Loucy (cell line): ENCODE results near the gene IFT88.

Experiments
- EZH2phosphoT487 ChIP-seq: fragments of 200-600 bp; IDR thresholded peaks from 2 replicates; pipeline ENCODE4 v1.6.1; 2018; ENCODE audit warnings: antibody characterized with exemption, mild to moderate bottlenecking, moderate library complexity, borderline replicate concordance
- TF ChIP-seq, protein P1 (sequence below): fragments of 200-600 bp; sonication (generic); conservative IDR thresholded peaks from 2 replicates; pipeline ENCODE4 v1.5.1; 2014; ENCODE audit warnings: mild to moderate bottlenecking, antibody characterized with exemption, low read length

DNA sequence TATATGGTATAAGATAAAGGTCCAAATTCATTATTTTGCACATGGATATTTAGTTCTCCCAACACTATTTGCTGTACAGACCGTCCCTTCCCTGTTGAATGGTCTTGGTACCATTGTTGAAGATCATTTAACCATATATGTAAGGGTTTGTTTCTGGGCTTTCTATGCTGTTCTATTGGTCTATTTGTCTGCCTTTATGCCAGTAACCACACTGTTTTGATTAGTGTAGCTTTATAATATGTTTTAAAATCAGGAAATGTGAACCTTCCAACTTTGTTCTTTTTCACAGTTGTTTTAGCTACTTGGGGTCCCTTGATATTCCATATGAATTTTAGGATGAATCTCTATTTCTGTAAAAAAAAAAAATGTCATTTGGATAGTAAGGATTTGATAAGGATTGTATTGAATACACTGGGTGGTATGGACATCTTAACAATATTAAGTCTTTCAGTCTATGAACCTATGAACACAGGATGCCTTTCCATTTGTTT lies 16.9 kb downstream of the IFT88 start:
- TF ChIP-seq, protein P1, sequence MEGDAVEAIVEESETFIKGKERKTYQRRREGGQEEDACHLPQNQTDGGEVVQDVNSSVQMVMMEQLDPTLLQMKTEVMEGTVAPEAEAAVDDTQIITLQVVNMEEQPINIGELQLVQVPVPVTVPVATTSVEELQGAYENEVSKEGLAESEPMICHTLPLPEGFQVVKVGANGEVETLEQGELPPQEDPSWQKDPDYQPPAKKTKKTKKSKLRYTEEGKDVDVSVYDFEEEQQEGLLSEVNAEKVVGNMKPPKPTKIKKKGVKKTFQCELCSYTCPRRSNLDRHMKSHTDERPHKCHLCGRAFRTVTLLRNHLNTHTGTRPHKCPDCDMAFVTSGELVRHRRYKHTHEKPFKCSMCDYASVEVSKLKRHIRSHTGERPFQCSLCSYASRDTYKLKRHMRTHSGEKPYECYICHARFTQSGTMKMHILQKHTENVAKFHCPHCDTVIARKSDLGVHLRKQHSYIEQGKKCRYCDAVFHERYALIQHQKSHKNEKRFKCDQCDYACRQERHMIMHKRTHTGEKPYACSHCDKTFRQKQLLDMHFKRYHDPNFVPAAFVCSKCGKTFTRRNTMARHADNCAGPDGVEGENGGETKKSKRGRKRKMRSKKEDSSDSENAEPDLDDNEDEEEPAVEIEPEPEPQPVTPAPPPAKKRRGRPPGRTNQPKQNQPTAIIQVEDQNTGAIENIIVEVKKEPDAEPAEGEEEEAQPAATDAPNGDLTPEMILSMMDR, result no peak
- TF ChIP-seq EZH2phosphoT487, result no peak
